Muscle of leg (tissue), 11 donors: Measurements from ENCODE around the gene STX8. TPM values are rescaled to one million over a fixed set of nuclear protein-coding genes. Genes with fewer than 3 reads are reported as not detected.

ENCODE experiments used
- DNase-seq: peaks from one replicate; pipeline ENCODE4 v3.0.0; 2013
- H3K27ac ChIP-seq: one replicate; pipeline ENCODE4 v1.5.1; 2013; ENCODE audit warnings: mild to moderate bottlenecking, low read length, control low read depth
- H3K27me3 ChIP-seq: one replicate; pipeline ENCODE4 v1.6.1; 2013; ENCODE audit warnings: low read length; ENCODE audit not compliant: control insufficient read depth, insufficient read depth
- H3K36me3 ChIP-seq: one replicate; pipeline ENCODE4 v1.6.1; 2013; ENCODE audit warnings: low read length; ENCODE audit not compliant: control insufficient read depth, insufficient read depth
- H3K4me1 ChIP-seq: one replicate; pipeline ENCODE4 v1.6.1; 2013; ENCODE audit warnings: low read length; ENCODE audit not compliant: control insufficient read depth, insufficient read depth
- H3K4me3 ChIP-seq: one replicate; pipeline ENCODE4 v1.5.1; 2013; ENCODE audit warnings: low read length, control low read depth
- H3K9me3 ChIP-seq: replicated peaks from 2 replicates; pipeline ENCODE4 v1.6.1; 2013; ENCODE audit warnings: low read depth, low read length; ENCODE audit not compliant: control insufficient read depth
- WGBS: methylation state at CpG from one replicate; pipeline ENCODE4 v1.1.5; 2013; ENCODE audit warnings: missing lambda C conversion rate; ENCODE audit not compliant: insufficient coverage; 5-methylcytosine and 5-hydroxymethylcytosine counted together
- polyA plus RNA-seq, 8 donors: library from polyadenylated mRNA; unstranded; fragments of 120-200 nt; gene quantifications; one replicate each; pipeline versions ENCODE4 v1.2.1 to v1.2.3, GENCODE V29; 2013; ENCODE audit warnings: inconsistent platforms in 1 of 8, low replicate concordance in 1 of 8; ENCODE audit not compliant: insufficient read length in 8 of 8, insufficient read depth in 1 of 8
- total RNA-seq: library from RNA; stranded (reverse); fragments of 120-200 nt; gene quantifications from one replicate; pipeline ENCODE4 v1.2.4, GENCODE V29; 2013

Gene STX8
- total and polyA plus RNA-seq, 9 donors, result 39.1 to 68.8 (median 46.2) TPM

- no peaks in the 10 kb centered on the region for H3K27me3 ChIP-seq
- no peaks in the 10 kb centered on the region for H3K9me3 ChIP-seq
- no peaks in the 10 kb centered on the region for H3K36me3 ChIP-seq
- peaks cover under 1% of the 10 kb centered on the region for H3K4me1 ChIP-seq
- DNase-seq, result no peak
- no peak overlapping the region for H3K4me3 ChIP-seq
- 93% methylated on average over 2 of the region's 8 CpGs for WGBS
- no peak overlapping the region for H3K27ac ChIP-seq
These were observed 295.7 kb downstream of the STX8 start for GRCh38 chr17:9279893-9280292.

- no peaks in the 10 kb centered on the region for H3K27me3 ChIP-seq
- no peak overlapping the region for H3K4me3 ChIP-seq
- H3K9me3 ChIP-seq, result no peaks in the 10 kb centered on the region
- H3K36me3 ChIP-seq, result no peaks in the 10 kb centered on the region
- DNase-seq, result no peak
- peaks cover 24% of the 10 kb centered on the region for H3K4me1 ChIP-seq
- no peak overlapping the region for H3K27ac ChIP-seq
- WGBS, result 94% methylated on average over 9 of the region's 9 CpGs
These were observed 300.6 kb downstream of the STX8 start for GRCh38 chr17:9274973-9275372.

GRCh38 chr17:9273428-9274391 lies 301.9 kb downstream of the STX8 start:
- H3K27me3 ChIP-seq, result no peaks in the 10 kb centered on the region
- peak; percentile 84 for DNase-seq
- no peak overlapping the region for H3K4me3 ChIP-seq
- peak overlapping the region; percentile 22 for H3K27ac ChIP-seq
- no peaks in the 10 kb centered on the region for H3K36me3 ChIP-seq
- WGBS, result 31% methylated on average over 9 of the region's 21 CpGs
- H3K4me1 ChIP-seq, result peaks cover 24% of the 10 kb centered on the region
- H3K9me3 ChIP-seq, result no peaks in the 10 kb centered on the region

- WGBS, result 10% methylated on average over 3 of the region's 22 CpGs
- Histone ChIP-seq H3K4me1 (peaks cover 24% of the 10 kb centered on the region), H3K27me3 (no peaks in the 10 kb centered on the region), H3K27ac (peak overlapping the region; percentile 48), H3K36me3 (no peaks in the 10 kb centered on the region), H3K9me3 (no peaks in the 10 kb centered on the region), H3K4me3 (no peak overlapping the region)
- DNase-seq, result peak; percentile 80
These were observed 303.0 kb downstream of the STX8 start for GRCh38 chr17:9272501-9273200.

- Histone ChIP-seq H3K27me3 (no peaks in the 10 kb centered on the region), H3K4me1 (peaks cover 25% of the 10 kb centered on the region), H3K4me3 (no peak overlapping the region), H3K9me3 (no peaks in the 10 kb centered on the region), H3K36me3 (no peaks in the 10 kb centered on the region), H3K27ac (peak overlapping the region; percentile 48)
- 60% methylated on average over 2 of the region's 8 CpGs for WGBS
- peak; percentile 78 for DNase-seq
These were observed 303.6 kb downstream of the STX8 start for GRCh38 chr17:9271989-9272388.

GRCh38 chr17:9270921-9271320 lies 304.7 kb downstream of the STX8 start:
- 98% methylated on average over 9 of the region's 9 CpGs for WGBS
- no peak for DNase-seq

GRCh38 chr17:9269350-9270035 lies 306.1 kb downstream of the STX8 start:
- DNase-seq, result no peak
- Histone ChIP-seq H3K36me3 (no peaks in the 10 kb centered on the region), H3K27ac (no peak overlapping the region), H3K4me3 (no peak overlapping the region), H3K4me1 (peaks cover 34% of the 10 kb centered on the region), H3K9me3 (no peaks in the 10 kb centered on the region), H3K27me3 (no peaks in the 10 kb centered on the region)
- 45% methylated on average over 2 of the region's 7 CpGs for WGBS

More at GRCh38 chr17:9270921-9271320, 304.7 kb downstream of the STX8 start:
- Histone ChIP-seq H3K4me1 (peaks cover 32% of the 10 kb centered on the region), H3K36me3 (no peaks in the 10 kb centered on the region), H3K27me3 (no peaks in the 10 kb centered on the region), H3K27ac (no peak overlapping the region), H3K9me3 (no peaks in the 10 kb centered on the region), H3K4me3 (no peak overlapping the region)

- Histone ChIP-seq H3K36me3 (no peaks in the 10 kb centered on the region), H3K4me3 (no peak overlapping the region), H3K27me3 (no peaks in the 10 kb centered on the region), H3K27ac (no peak overlapping the region), H3K4me1 (peaks cover 29% of the 10 kb centered on the region), H3K9me3 (peaks cover 4% of the 10 kb centered on the region)
- WGBS, result 77% methylated on average over 2 of the region's 6 CpGs
- no peak for DNase-seq
These were observed 307.1 kb downstream of the STX8 start for GRCh38 chr17:9268546-9268945.

GRCh38 chr17:9266697-9267117 lies 308.9 kb downstream of the STX8 start:
- H3K9me3 ChIP-seq, result peaks cover 4% of the 10 kb centered on the region
- WGBS, result 90% methylated on average over 4 of the region's 9 CpGs
- peaks cover 10% of the 10 kb centered on the region for H3K4me1 ChIP-seq
- no peaks in the 10 kb centered on the region for H3K36me3 ChIP-seq
- H3K27me3 ChIP-seq, result no peaks in the 10 kb centered on the region
- no peak overlapping the region for H3K27ac ChIP-seq
- no peak for DNase-seq
- no peak overlapping the region for H3K4me3 ChIP-seq
